ENCODE results near the gene FBN3. TPM values are rescaled to one million over a fixed set of nuclear protein-coding genes. Genes with fewer than 3 reads are reported as not detected.
"Not testable (repeated sequence)": the region's sequence is repeated elsewhere in the genome, so short reads cannot be mapped to it uniquely, and the experiment has no call there.

FBN3 gene
- polyA plus RNA-seq, 4 donors = 19.5 to 61.6 (median 46.2) TPM

DNA sequence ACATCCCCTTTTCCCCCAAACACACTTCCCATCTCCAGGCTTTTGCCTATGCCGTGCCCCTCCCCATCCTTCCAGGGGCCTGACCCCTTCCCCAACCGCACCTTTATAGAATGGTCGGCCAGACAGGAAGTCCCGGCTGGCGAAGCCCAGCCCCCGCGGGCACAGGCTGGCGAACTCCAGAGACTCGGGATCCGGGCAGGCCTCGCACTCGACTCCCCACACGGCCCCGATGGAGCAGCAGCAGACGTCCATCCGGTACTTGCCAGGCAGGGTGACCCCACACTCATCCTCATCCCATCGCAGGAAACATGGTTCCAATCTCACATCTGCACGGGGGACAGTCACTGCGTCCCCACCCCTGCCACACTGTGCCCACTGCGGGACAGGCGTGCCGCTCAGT is 25.7 kb downstream of the FBN3 start:
- DNase-seq (ENCODE audit: low read depth in 4 of 4, low spot score in 3 of 4) = no peak

DNA sequence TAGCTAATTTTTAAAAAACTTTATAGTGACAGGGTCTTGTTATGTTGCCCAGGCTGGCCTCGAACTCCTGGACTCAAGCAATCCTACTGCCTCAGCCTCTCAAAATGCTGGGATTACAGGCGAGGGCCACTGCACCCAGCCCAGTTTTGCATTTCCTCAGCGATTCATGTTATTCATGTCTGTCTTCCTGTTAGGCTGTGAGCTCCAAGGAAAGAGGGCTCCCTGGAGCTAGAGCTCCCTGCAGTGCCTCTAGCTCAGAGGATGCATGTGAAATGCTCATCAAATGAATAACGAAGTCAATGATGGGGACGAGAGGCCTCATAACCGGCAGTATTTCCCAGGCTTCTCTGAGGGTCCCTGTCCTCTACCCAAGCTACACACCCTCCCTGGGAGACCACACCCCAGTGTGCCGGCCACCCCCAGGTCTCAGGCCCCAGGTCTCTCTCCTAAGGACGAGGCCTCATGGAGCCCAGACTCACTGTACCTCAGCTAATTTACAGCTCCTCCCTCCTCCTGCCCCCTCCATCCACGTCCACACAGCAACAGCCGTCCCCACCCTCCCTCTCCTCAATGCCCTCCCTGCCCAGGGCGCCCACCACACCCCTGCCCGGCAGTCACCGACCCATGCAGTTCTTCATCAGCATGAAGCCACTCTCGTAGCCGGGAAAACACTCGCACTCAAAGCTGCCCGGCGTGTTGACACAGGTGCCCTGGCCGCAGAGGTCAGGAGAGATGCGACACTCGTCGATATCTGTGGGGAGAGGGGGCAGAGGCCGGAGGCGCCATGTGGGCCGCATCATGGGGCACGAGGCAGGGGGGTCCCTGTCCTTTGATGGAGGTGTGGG is 28.5 kb downstream of the FBN3 start:
- DNase-seq (ENCODE audit: low read depth in 4 of 4, low spot score in 3 of 4) = no peak

DNA sequence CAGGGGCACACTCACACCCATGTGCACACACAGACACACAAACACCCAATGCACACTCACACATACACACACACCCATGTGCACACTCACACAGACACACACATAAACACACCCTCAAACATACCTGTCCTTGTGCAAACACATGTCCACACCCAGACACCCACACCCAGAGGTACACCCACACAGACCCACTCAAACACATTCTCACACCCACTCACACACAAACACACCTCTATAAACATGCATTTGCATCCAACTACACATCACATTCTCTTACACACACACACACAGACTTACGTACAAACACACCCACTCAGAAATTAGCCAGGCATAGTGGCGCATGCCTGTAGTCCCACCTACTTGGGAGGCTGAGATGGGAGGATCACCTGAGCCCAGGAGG is 31.4 kb downstream of the FBN3 start:
- DNase-seq (ENCODE audit: low read depth in 4 of 4, low spot score in 3 of 4) = no peak

- DNase-seq (ENCODE audit: low read depth in 4 of 4, low spot score in 3 of 4) = no peak
Measured at GRCh38 chr19:8116437-8117293, 32.7 kb downstream of the FBN3 start.

GRCh38 chr19:8115805-8116396 is 33.5 kb downstream of the FBN3 start:
- DNase-seq (ENCODE audit: low read depth in 4 of 4, low spot score in 3 of 4) = no peak

DNA sequence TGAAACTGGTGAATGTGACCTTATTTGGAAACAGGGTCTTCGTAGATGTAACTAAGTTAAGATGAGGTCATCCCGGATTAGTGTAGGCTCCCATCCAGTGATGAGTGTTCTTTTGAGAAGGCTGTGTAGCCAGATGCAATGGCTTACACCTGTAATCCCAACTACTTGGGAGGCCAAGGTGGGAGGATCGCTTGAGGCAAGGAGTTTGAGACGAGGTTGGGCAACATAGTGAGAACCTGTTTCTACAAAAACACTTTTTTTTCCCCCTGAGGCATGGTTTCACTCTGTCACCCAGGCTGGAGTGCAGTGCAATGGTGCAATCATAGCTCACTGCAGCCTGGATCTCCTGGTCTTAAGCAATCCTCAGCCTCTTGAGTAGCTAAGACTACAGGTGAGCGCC is 36.4 kb downstream of the FBN3 start:
- no peak for DNase-seq (ENCODE audit: low read depth in 4 of 4, low spot score in 3 of 4)

DNA sequence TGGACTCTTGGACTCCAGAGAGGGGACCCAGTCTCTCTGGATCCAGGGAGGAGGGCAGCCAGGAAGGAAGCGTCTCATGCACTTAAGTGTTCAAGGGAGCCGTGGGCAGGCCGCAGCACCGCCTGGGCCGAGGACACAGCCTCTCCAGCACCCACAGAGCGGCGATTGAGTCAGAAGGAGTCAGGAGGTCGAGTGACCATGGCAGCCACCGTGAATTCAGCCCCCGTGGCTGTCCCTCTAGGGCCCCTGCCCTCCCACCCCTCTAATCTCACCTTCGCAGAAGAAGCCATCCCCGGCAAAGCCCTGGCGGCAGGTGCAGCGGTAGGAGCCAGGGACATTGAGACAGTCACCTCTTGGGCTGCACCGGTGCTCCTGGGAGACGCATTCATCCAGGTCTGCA is 38.0 kb downstream of the FBN3 start:
- DNase-seq (ENCODE audit: low read depth in 4 of 4, low spot score in 3 of 4) = no peak

- DNase-seq (ENCODE audit: low read depth in 4 of 4, low spot score in 3 of 4) = no peak
Measured at GRCh38 chr19:8110931-8111330, 38.5 kb downstream of the FBN3 start.

GRCh38 chr19:8109890-8110662 is 39.3 kb downstream of the FBN3 start:
- DNase-seq (ENCODE audit: low read depth in 4 of 4, low spot score in 3 of 4) = no peak

GRCh38 chr19:8109455-8109854 is 39.9 kb downstream of the FBN3 start:
- DNase-seq (ENCODE audit: low read depth in 4 of 4, low spot score in 3 of 4) = no peak

DNA sequence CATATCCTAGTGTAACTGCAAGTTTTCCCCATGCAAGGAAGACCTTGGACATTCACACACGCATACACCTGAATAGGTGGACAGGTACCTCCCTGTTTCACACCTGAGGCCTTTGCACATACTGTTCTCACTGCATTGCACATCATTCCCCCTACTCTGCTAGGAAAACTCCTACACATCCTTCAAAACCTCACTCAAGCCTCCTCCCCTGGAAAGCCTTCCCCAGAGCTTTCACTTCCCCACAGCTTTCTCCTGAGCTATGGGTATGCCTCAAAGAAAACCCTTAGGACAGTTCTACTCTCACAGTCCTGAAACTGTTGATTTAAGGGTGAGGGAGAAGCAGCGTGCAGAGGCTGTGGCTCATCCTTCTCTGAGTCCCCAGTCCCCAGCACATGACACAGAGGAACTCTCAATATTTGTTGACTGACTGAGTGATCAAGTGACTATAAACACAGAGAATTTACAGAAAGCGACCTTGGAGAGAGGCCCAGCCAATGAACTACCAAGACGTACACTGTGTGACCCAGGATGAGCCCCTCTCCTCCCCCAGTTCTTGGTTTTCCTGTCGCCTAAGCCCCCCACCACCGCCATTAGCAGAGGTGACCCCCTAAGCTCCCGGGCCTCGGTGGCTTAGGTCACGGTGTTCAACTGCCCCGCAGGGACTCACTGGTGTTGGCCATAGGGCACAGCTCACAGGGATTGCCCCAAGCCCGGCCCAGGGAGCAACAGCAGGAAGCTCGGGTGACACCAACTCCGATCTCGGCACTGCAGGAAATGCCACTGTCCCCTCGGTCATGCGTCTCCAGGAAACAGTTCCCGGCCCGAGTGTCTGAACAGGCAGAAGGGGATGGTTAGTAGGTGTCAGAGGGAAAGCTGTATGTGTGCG is 40.6 kb downstream of the FBN3 start:
- DNase-seq (ENCODE audit: low read depth in 4 of 4, low spot score in 3 of 4) = no peak

DNA sequence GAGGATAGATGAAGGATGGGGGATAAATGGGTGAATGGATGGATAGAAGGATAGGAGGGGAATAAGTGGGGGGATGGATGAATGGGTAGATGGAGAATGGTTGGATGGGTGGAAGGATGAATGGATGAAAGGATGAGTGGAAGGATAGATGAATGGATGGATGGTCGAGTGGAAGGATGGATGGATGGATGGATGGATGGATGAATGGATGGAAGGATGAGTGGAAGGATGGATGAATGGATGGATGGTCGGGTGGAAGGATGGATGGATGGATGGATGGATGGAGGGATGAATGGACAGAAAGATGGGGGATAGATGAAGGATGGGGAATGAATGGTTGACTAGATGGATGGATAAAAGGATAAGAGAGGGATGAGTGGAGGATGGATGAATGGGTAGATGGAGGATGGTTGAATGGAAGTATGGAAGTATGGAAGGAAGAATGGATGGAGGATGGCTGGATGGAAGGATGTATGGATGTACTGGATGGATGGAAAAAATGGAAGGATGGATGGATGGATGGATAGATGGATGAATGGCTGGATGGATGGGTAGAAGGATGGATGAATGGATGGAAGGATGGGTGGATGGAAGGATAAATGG is 42.0 kb downstream of the FBN3 start:
- DNase-seq (ENCODE audit: low read depth in 4 of 4, low spot score in 3 of 4) = no peak

- DNase-seq (ENCODE audit: low read depth in 4 of 4, low spot score in 3 of 4) = no peak
Measured at GRCh38 chr19:8105471-8105870, 43.9 kb downstream of the FBN3 start.

DNA sequence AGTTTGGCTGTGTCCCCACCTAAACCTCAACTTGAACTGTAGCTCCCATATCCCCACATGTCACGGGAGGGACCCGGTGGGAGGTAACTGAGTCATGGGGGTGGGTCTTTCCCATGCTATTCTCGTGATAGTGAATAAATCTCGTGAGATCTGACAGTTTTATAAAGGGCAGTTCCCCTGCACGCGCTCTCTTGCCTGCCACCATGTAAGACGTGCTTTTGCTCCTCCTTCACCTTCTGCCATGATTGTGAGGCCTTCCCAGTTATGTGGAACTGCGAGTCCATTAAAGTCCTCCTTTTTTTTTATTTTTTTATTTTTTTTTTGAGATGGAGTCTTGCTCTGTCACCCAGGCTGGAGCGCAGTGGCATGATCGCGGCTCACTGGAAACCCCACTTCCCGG is 47.5 kb downstream of the FBN3 start:
- not testable (repeated sequence) for DNase-seq (ENCODE audit: low read depth in 4 of 4, low spot score in 3 of 4)

- DNase-seq (ENCODE audit: low read depth in 4 of 4, low spot score in 3 of 4) = no peak
Measured at GRCh38 chr19:8101311-8101710, 48.1 kb downstream of the FBN3 start.

DNA sequence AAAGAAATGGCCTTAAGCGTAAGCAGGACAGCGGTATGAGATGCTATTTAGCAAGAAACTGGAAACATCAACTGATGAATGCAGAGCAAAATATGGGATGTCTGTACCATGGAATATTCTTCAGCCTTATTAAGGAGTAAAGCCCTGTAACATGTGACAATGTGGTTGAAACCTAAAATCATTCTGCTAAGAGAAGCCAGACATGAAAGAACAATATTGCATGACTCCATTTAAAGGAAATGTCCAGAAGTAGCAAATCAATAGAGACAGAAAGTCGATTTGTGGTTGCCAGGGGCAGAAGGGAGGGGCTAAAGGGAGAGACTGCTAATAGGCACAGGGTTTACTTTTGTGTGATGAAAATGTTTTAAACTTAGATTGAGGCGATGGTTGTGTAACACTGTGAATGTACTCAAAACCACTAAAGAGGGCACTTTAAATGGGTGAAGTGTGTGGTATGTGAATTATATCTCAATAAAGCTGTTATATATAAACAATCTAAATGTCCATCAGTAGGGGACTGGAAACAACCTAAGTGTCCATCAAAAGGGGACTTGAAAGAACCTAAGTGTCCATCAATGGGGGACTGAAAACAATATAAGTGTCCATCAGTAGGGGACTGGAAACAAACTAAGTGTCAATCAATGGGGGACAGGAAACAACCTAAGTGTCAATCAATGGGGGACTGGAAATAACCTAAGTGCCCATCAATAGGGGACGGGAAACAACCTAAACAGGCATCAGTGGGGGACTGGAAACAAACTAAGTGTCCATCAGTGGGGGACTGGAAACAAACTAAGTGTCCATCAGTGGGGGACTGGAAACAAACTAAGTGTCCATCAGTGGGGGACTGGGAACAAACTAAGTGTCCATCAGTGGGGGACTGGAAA is 51.5 kb downstream of the FBN3 start:
- no peak for DNase-seq (ENCODE audit: low read depth in 4 of 4, low spot score in 3 of 4)

GRCh38 chr19:8097198-8097597 is 52.2 kb downstream of the FBN3 start:
- DNase-seq (ENCODE audit: low read depth in 4 of 4, low spot score in 3 of 4) = no peak

GRCh38 chr19:8096071-8096470 is 53.3 kb downstream of the FBN3 start:
- DNase-seq (ENCODE audit: low read depth in 4 of 4, low spot score in 3 of 4) = no peak

Data from left renal pelvis (tissue), 4 donors.